ENCODE results near the gene NDST1. TPM values are rescaled to one million over a fixed set of nuclear protein-coding genes. Genes with fewer than 3 reads are reported as not detected.

Gene NDST1
- total RNA-seq, 2 donors from 2014 or later, result 37.6 to 56.0 TPM

DNA sequence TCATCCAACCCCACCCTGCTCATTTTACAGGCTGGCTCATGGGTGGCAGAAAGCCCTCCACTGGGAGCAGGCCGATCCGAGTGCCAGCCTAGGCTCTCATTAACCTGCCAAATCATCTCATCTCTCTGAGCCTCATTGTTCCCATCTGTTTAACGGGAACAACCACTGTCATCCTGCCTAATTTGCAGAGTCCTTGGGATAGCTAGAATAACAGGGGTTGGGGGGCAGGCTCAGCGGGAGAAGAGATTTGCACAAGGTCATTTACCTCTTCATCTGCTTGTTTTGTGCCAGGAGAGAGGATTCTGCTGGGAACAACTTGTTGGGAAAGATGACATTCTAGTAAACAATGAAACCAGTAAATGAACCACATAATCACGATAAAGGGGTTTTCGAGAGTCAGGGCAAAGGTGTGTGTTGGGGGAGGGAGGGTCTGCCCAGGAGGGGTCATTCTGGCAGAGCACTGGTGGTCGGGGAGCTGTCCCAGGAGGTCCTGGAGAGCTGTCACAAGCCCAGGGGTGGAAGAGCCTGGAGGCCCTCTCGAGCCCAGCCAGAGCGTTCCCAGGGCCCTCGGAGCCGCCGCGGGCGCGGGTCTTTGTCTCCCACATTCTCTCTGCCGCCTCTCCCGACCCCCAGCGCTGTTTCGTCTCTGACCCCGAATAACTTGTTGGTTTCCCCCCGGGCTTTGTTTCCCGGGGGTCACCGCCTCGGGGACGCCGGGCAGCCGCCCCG is 22.8 kb upstream of the NDST1 start:
- WGBS, 2 donors, result 15 to 16% methylated on average over 20 to 27 of the region's 28 CpGs
- peaks cover 51% of the 10 kb centered on the region for H3K4me1 ChIP-seq
- H3K27me3 ChIP-seq, result no peaks in the 10 kb centered on the region
- H3K36me3 ChIP-seq (replicated peaks in 1 of 2; ENCODE audit: insufficient read depth in 1 of 2, low read depth in 2 of 2), result no peaks in the 10 kb centered on the region
- peak overlapping the region; percentile 86 to 95 (median 92) for H3K27ac ChIP-seq
- peak overlapping the region in 1 of 2 donors; percentile 93 for H3K4me3 ChIP-seq
- H3K9me3 ChIP-seq, result no peaks in the 10 kb centered on the region
- intact Hi-C loops (cut with DNase I), result loop anchor here (5.0 kb wide), 1 partner anchor 37 kb away; no protein-coding TSS in a partner anchor
- ATAC-seq (no peak), DNase-seq (no peak)
- TF ChIP-seq POLR2A (IDR thresholded peaks at IDR 0.05) (no peak), CTCF (IDR thresholded peaks at IDR 0.05) (no peak)

GRCh38 chr5:150485693-150486401 is 22.1 kb upstream of the NDST1 start:
- peaks cover 58% of the 10 kb centered on the region for H3K4me1 ChIP-seq
- peak overlapping the region; percentile 86 to 95 (median 92) for H3K27ac ChIP-seq
- DNase-seq, result peak; percentile 55 to 68 (median 61)
- peak overlapping the region; percentile 93 to 98 for H3K4me3 ChIP-seq
- no peaks in the 10 kb centered on the region for H3K9me3 ChIP-seq
- no peak for TF ChIP-seq CTCF (IDR thresholded peaks at IDR 0.05)
- TF ChIP-seq POLR2A (IDR thresholded peaks at IDR 0.05), result peak in 2 of 3 donors; percentile 35 to 50
- intact Hi-C loops (cut with DNase I), result loop anchor here (5.0 kb wide), 1 partner anchor 36 kb away; no protein-coding TSS in a partner anchor
- WGBS, 2 donors, result 1% methylated on average over 10 to 46 of the region's 90 CpGs
- H3K36me3 ChIP-seq (replicated peaks in 1 of 2; ENCODE audit: insufficient read depth in 1 of 2, low read depth in 2 of 2), result no peaks in the 10 kb centered on the region
- ATAC-seq, result peak; percentile 68
- H3K27me3 ChIP-seq, result no peaks in the 10 kb centered on the region

- Histone ChIP-seq H3K27ac (peak overlapping the region; percentile 86 to 95 (median 92)), H3K9me3 (no peaks in the 10 kb centered on the region), H3K27me3 (no peaks in the 10 kb centered on the region), H3K4me3 (peak overlapping the region; percentile 93 to 98), H3K36me3 (replicated peaks in 1 of 2; ENCODE audit: insufficient read depth in 1 of 2, low read depth in 2 of 2) (no peaks in the 10 kb centered on the region), H3K4me1 (peaks cover 64% of the 10 kb centered on the region)
- peak; percentile 76 for ATAC-seq
- intact Hi-C loops (cut with DNase I), result loop anchor here (5.0 kb wide), 1 partner anchor 36 kb away; no protein-coding TSS in a partner anchor
- DNase-seq, result peak; percentile 84 to 87 (median 86)
- 0 to 1% methylated on average over 18 to 36 of the region's 60 CpGs for WGBS, 2 donors
- peak in 3 of 7 experiments; percentile 12 to 50 (median 39) for TF ChIP-seq CTCF (IDR thresholded peaks at IDR 0.05)
- no peak for TF ChIP-seq POLR2A (IDR thresholded peaks at IDR 0.05)
Measured at GRCh38 chr5:150486402-150487198, 21.3 kb upstream of the NDST1 start.

DNA sequence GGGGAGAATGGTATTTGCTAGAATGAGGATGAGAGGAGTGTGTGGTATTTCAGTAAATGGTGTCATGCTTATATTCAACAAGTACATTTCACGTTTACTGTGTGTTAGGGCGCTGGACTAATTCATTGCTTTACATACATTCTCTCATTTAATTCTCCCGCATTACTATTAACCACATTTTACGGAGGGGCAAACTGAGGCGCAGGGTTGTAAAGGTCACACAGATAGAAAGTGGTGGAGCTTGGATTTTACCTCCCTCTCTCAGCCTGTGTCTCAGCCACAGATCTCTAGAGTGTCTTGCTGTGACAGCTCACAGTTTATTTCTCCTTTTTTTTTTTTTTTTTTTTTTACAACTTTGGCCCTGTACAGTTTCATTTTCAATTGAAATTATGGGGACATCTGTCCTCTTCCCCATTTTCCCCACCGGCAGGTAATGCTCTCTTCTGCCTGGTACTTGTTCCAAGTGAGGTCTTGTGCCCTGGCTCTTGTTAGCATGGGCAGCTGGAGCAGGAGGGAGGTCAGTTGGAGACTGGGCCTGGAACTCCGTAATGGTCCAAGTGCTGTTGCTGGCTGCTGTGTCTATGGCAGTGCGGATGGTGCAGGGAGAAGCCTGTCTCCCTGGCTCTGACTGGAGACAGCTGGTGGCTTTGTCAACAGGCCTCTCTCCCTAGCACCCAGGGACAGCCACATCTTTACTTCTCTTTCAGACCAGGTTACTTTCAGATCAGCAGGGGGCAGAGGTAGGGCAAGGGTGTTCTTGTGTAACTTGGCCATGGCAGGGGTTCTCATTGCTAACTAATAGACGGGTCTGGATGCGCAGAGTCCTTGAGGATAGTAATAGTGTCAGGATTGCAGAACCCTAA is 20.5 kb upstream of the NDST1 start:
- intact Hi-C loops (cut with DNase I), result loop anchor here (5.0 kb wide), 1 partner anchor 35 kb away; no protein-coding TSS in a partner anchor
- peak; percentile 52 to 72 (median 64) for DNase-seq
- H3K4me3 ChIP-seq, result peak overlapping the region; percentile 39 to 79
- no peaks in the 10 kb centered on the region for H3K9me3 ChIP-seq
- H3K27me3 ChIP-seq, result no peaks in the 10 kb centered on the region
- peaks cover 65% of the 10 kb centered on the region for H3K4me1 ChIP-seq
- 19 to 27% methylated on average over 10 of the region's 10 CpGs for WGBS, 2 donors
- peak; percentile 12 for ATAC-seq
- H3K27ac ChIP-seq, result peak overlapping the region; percentile 86 to 95 (median 92)
- H3K36me3 ChIP-seq (replicated peaks in 1 of 2; ENCODE audit: insufficient read depth in 1 of 2, low read depth in 2 of 2), result no peaks in the 10 kb centered on the region
- peak in 5 of 7 experiments; percentile 17 to 51 (median 48) for TF ChIP-seq CTCF (IDR thresholded peaks at IDR 0.05)
- TF ChIP-seq POLR2A (IDR thresholded peaks at IDR 0.05), result no peak
